H1 (cell line): Measurements from ENCODE around the gene TAF15. TPM values are rescaled to one million over a fixed set of nuclear protein-coding genes. Genes with fewer than 3 reads are reported as not detected.

Source experiments
- ASH2L ChIP-seq: fragments of 200-600, 300-600 bp; sonication (generic); IDR thresholded peaks from one replicate; pipeline ENCODE4 v1.7.1; 2017; ENCODE audit warnings: low read length
- EGR1 ChIP-seq: IDR thresholded peaks from 2 replicates; pipeline ENCODE4 v1.6.1; 2011; ENCODE audit warnings: low read depth, low read length, borderline replicate concordance
- EZH2 ChIP-seq: fragments of 200-600 bp; sonication (generic); IDR thresholded peaks from 2 replicates; pipeline ENCODE4 v1.7.1; 2012; ENCODE audit warnings: low read depth, mild to moderate bottlenecking, moderate library complexity, low read length, inconsistent platforms; ENCODE audit not compliant: severe bottlenecking
- HDAC2 ChIP-seq, 2 experiments: fragments of 300-600 bp in 1 of 2; sonication (generic) in 1 of 2; IDR thresholded peaks; 2 replicates each; pipeline ENCODE4 v1.6.1; 2011 to 2012; ENCODE audit warnings: low read depth in 2 of 2, low read length in 2 of 2, mild to moderate bottlenecking in 2 of 2, moderate library complexity in 2 of 2, borderline replicate concordance in 1 of 2, inconsistent platforms in 1 of 2
- polyA plus RNA-seq, 7 experiments: library from polyadenylated mRNA; depleted of rRNA in 3 of 7; stranded (reverse) in 5 of 7; unstranded in 2 of 7; fragments of >200 nt in 5 of 7; fragments of 200-250 nt in 2 of 7; gene quantifications; 1 replicate in 5 of 7; 2 replicates in 1 of 7; 4 replicates in 1 of 7; pipeline versions ENCODE4 v1.2.1 to v1.2.3, GENCODE V29; 2011 to 2013; ENCODE audit warnings: missing spikeins in 2 of 7, mixed read lengths in 2 of 7
- total RNA-seq: library from RNA; stranded (reverse); fragmentation: NEBNext Ultra II Directional; extraction: Animal tissue kit (Norgen Biotek cat#: 25700); gene quantifications from 2 replicates; pipeline ENCODE4 v1.2.1, GENCODE V29; 2021

TAF15 gene
- total and polyA plus RNA-seq, 2 of the 8 experiments (the other 6 are each of a cell fraction or from before 2014, with no cell fraction given): 80.1 to 338 TPM

- TF ChIP-seq EZH2 (no peak), HDAC2 (IDR thresholded peaks at IDR 0.05; ENCODE audit: borderline replicate concordance in 1 of 2, low read depth in 2 of 2, low read length in 2 of 2) (no peak), EGR1 (no peak), ASH2L (no peak)
These were observed 59.5 kb downstream of the TAF15 start, which contains the start of gene HEATR9 (continued) for GRCh38 chr17:35868737-35869136.
